GM12801 (cell line): ENCODE data around the gene SUPT20HL1.

ENCODE experiments used
- CTCF ChIP-seq: IDR thresholded peaks from one replicate; pipeline ENCODE4 v1.5.1; 2011; ENCODE audit warnings: control low read depth; ENCODE audit not compliant: insufficient read length; ENCODE audit errors: extremely low read depth

Gene SUPT20HL1

DNA sequence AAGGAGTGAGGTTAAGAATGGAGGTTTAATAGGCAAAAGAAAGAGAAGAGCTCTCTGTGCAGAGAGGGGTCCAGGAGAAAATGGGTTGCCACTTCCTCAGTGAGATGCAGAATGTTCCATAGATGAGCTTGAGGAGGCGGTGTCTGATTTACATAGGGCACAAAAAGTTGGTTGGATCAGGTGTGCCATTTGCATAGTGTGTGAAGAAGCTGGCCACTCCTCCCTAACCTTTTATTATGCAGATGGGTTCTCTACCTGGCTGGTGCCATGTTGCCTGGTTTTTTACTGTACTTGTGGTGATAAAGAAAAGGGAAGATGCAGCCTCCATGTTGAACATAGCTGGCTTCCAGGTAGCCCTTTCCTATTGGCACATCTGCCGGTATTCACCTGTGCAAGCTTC is 27.3 kb downstream of the SUPT20HL1 start:
- no peak for TF ChIP-seq CTCF

DNA sequence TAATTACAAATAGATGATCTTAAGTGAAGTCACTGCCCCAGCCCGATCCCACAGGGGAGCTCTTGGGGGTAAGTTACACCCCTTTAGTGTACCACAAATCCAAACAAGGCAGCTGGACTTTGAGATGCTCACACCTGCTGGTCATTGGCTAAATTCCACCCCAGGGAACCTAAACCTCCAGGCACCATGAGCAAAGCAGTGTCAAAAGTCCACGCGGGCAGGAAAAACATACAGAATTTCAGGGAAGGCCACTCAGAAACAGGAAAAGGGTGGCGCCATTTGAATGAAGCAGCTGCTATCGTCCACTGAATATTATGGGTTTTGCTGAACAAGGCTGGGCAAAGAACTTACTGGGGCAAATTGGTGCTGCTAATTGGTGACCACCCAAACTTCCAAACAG is 30.9 kb downstream of the SUPT20HL1 start:
- no peak for TF ChIP-seq CTCF

GRCh38 chrX:24391843-24392242 is 31.4 kb downstream of the SUPT20HL1 start:
- no peak for TF ChIP-seq CTCF

GRCh38 chrX:24392709-24393108 is 32.3 kb downstream of the SUPT20HL1 start:
- TF ChIP-seq CTCF: no peak

- no peak for TF ChIP-seq CTCF
These were observed 35.3 kb downstream of the SUPT20HL1 start for GRCh38 chrX:24395775-24396174.

GRCh38 chrX:24396236-24396930 is 35.9 kb downstream of the SUPT20HL1 start:
- no peak for TF ChIP-seq CTCF

DNA sequence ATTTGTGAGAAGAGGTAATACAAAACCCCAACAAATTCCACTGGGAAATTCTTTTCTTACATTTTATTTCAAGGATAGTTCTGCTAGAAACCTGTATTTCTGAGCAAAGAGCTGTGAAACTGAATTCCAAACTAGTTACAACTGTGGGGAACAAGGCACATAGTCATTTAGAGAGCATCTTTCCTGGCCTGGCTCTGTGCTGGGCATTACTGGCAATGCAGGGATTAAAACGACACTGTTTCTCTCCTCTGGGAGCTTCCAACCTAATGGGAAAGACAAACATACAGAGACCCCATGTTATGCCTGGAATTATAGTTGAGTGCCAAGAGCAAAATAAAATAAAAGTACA is 36.5 kb downstream of the SUPT20HL1 start:
- no peak for TF ChIP-seq CTCF
